Prostate gland (tissue), 2 donors: Measurements from ENCODE around the gene MAD1L1. TPM values are rescaled to one million over a fixed set of nuclear protein-coding genes. Genes with fewer than 3 reads are reported as not detected.

ENCODE experiments used
- DNase-seq: peaks from one replicate; pipeline ENCODE4 v3.0.0-alpha.2; 2019; ENCODE audit warnings: low spot score
- H3K27ac ChIP-seq, 2 donors: fragments of 200-600 bp; sonication (generic); 2 replicates each; pipeline ENCODE4 v1.5.1; 2017 to 2019
- H3K27me3 ChIP-seq: fragments of 200-600 bp; sonication (generic); replicated peaks from 2 replicates; pipeline ENCODE4 v1.5.1; 2019; ENCODE audit not compliant: insufficient read depth
- H3K36me3 ChIP-seq, 2 donors: fragments of 200-600 bp; sonication (generic); 1 replicate in 1 of 2; 2 replicates in 1 of 2; pipeline versions ENCODE4 v1.5.1 to v1.8.1; 2017 to 2019
- H3K4me1 ChIP-seq: fragments of 200-600 bp; sonication (generic); replicated peaks from 2 replicates; pipeline ENCODE4 v1.5.1; 2019
- H3K4me3 ChIP-seq, 2 donors: fragments of 200-600 bp; sonication (generic); 2 replicates each; pipeline ENCODE4 v1.5.1; 2017 to 2019
- H3K9me3 ChIP-seq: fragments of 200-600 bp; sonication (generic); 2 replicates; pipeline ENCODE4 v1.5.1; 2017
- CTCF ChIP-seq, 4 experiments: fragments of 200-600 bp in 2 of 4; fragments of 450-650 bp in 2 of 4; sonication (generic) in 2 of 4; IDR thresholded peaks; 1 replicate in 3 of 4; 2 replicates in 1 of 4; pipeline ENCODE4 v1.5.1; 2016 to 2019; ENCODE audit warnings: antibody characterized with exemption in 4 of 4, mild to moderate bottlenecking in 2 of 4, moderate library complexity in 2 of 4
- POLR2A ChIP-seq: fragments of 450-650 bp; IDR thresholded peaks from one replicate; pipeline ENCODE4 v1.6.1; 2016; ENCODE audit warnings: antibody characterized with exemption, mild to moderate bottlenecking
- POLR2AphosphoS5 ChIP-seq: sonication (generic); formaldehyde crosslinking; IDR thresholded peaks from one replicate; pipeline ENCODE4 v1.6.1; 2017; ENCODE audit warnings: antibody characterized with exemption
- WGBS: methylation state at CpG from one replicate; pipeline ENCODE4 v1.1.5; 2018; 5-methylcytosine and 5-hydroxymethylcytosine counted together
- intact Hi-C: fragments of 100-400 bp; cut with DNase I; formaldehyde crosslinking; loops from one replicate; pipeline ENCODE4 v1.14.2; 2022
- total RNA-seq, 2 donors: library from RNA; depleted of rRNA; stranded (reverse); fragments of >200 nt; gene quantifications; one replicate each; pipeline ENCODE4 v1.1.0, GENCODE V29; 2016

MAD1L1 gene
- total RNA-seq, 2 donors from 2014 or later: 79.3 to 91.9 TPM

GRCh38 chr7:2101630-2102374 is 130.9 kb downstream of the MAD1L1 start:
- no peak overlapping the region for H3K27ac ChIP-seq
- 93% methylated on average over 19 of the region's 19 CpGs for WGBS
- no peaks in the 10 kb centered on the region for H3K4me1 ChIP-seq
- no peak overlapping the region for H3K4me3 ChIP-seq
- no peaks in the 10 kb centered on the region for H3K27me3 ChIP-seq
- no peaks in the 10 kb centered on the region for H3K36me3 ChIP-seq
- no peaks in the 10 kb centered on the region for H3K9me3 ChIP-seq
- TF ChIP-seq POLR2A (no peak), POLR2AphosphoS5 (no peak), CTCF (IDR thresholded peaks at IDR 0.05) (no peak)
- no peak for DNase-seq
- intact Hi-C loops: no loop called here

GRCh38 chr7:2100278-2101208 is 132.2 kb downstream of the MAD1L1 start:
- H3K27ac ChIP-seq: no peak overlapping the region
- WGBS: 76% methylated on average over 31 of the region's 31 CpGs
- intact Hi-C loops: no loop called here

GRCh38 chr7:2099048-2099957 is 133.4 kb downstream of the MAD1L1 start:
- WGBS: 91% methylated on average over 29 of the region's 29 CpGs
- no peak overlapping the region for H3K27ac ChIP-seq
- H3K4me1 ChIP-seq: no peaks in the 10 kb centered on the region
- H3K4me3 ChIP-seq: no peak overlapping the region
- H3K27me3 ChIP-seq: no peaks in the 10 kb centered on the region
- intact Hi-C loops: loop anchor here (10.0 kb wide), 1 partner anchor 515 kb away; no protein-coding TSS in a partner anchor
- TF ChIP-seq CTCF (IDR thresholded peaks at IDR 0.05) (no peak), POLR2AphosphoS5 (no peak), POLR2A (no peak)
- no peaks in the 10 kb centered on the region for H3K9me3 ChIP-seq
- H3K36me3 ChIP-seq: no peaks in the 10 kb centered on the region
- DNase-seq: no peak

More at GRCh38 chr7:2100278-2101208, 132.2 kb downstream of the MAD1L1 start:
- Histone ChIP-seq H3K9me3 (no peaks in the 10 kb centered on the region), H3K4me1 (no peaks in the 10 kb centered on the region), H3K4me3 (no peak overlapping the region), H3K27me3 (no peaks in the 10 kb centered on the region), H3K36me3 (no peaks in the 10 kb centered on the region)
- no peak for DNase-seq
- TF ChIP-seq CTCF (IDR thresholded peaks at IDR 0.05) (no peak), POLR2A (no peak), POLR2AphosphoS5 (no peak)

- Histone ChIP-seq H3K4me1 (no peaks in the 10 kb centered on the region), H3K9me3 (no peaks in the 10 kb centered on the region), H3K4me3 (no peak overlapping the region), H3K27ac (no peak overlapping the region), H3K36me3 (no peaks in the 10 kb centered on the region), H3K27me3 (no peaks in the 10 kb centered on the region)
- DNase-seq: no peak
- intact Hi-C loops: loop anchor here (10.0 kb wide), 1 partner anchor 514 kb away; no protein-coding TSS in a partner anchor
- 95% methylated on average over 13 of the region's 16 CpGs for WGBS
- TF ChIP-seq POLR2A: no peak
- no peak for TF ChIP-seq POLR2AphosphoS5
- no peak for TF ChIP-seq CTCF (IDR thresholded peaks at IDR 0.05)
These were observed 134.2 kb downstream of the MAD1L1 start for GRCh38 chr7:2098496-2098895.
